HG02973 (cell line): ENCODE data around the gene FAM167B.
A peak's percentile ranks its signal among the peaks of the same experiment; 100 is the strongest.
"Not testable (repeated sequence)": the region's sequence is repeated elsewhere in the genome, so short reads cannot be mapped to it uniquely, and the experiment has no call there.

Experiments used
- ATAC-seq: cut with Tn5 transposase; IDR thresholded peaks from one replicate; pipeline ENCODE4 v1.9.1; 2021; ENCODE audit warnings: moderate library complexity; ENCODE audit not compliant: unreplicated experiment

FAM167B gene

GRCh38 chr1:32255072-32256071 is 8.3 kb downstream of the FAM167B start:
- no peak for ATAC-seq

- no peak for ATAC-seq
These were observed 9.6 kb downstream of the FAM167B start for GRCh38 chr1:32256473-32257226.

GRCh38 chr1:32257227-32257508 is 10.1 kb downstream of the FAM167B start:
- no peak for ATAC-seq

GRCh38 chr1:32263236-32263593 is 16.2 kb downstream of the FAM167B start:
- not testable (repeated sequence) for ATAC-seq

- no peak for ATAC-seq
These were observed 16.7 kb downstream of the FAM167B start for GRCh38 chr1:32263744-32264143.

- ATAC-seq, result no peak
These were observed 18.8 kb downstream of the FAM167B start for GRCh38 chr1:32265846-32266245.

GRCh38 chr1:32266921-32267591 is 20.0 kb downstream of the FAM167B start:
- no peak for ATAC-seq

GRCh38 chr1:32269744-32270143 is 22.7 kb downstream of the FAM167B start:
- ATAC-seq, result no peak

GRCh38 chr1:32272557-32273390 is 25.8 kb downstream of the FAM167B start:
- ATAC-seq, result no peak

GRCh38 chr1:32273391-32274208 is 26.6 kb downstream of the FAM167B start:
- no peak for ATAC-seq

- ATAC-seq, result no peak
These were observed 27.8 kb downstream of the FAM167B start for GRCh38 chr1:32274646-32275340.

- no peak for ATAC-seq
These were observed 28.4 kb downstream of the FAM167B start for GRCh38 chr1:32275424-32275823.

- no peak for ATAC-seq
These were observed 29.2 kb downstream of the FAM167B start for GRCh38 chr1:32276032-32276782.

- not testable (repeated sequence) for ATAC-seq
These were observed 37.8 kb downstream of the FAM167B start for GRCh38 chr1:32284777-32285176.

GRCh38 chr1:32285658-32286057 is 38.6 kb downstream of the FAM167B start:
- no peak for ATAC-seq

- no peak for ATAC-seq
These were observed 39.7 kb downstream of the FAM167B start for GRCh38 chr1:32286763-32287162.

- no peak for ATAC-seq
These were observed 42.2 kb downstream of the FAM167B start for GRCh38 chr1:32289256-32289655.

- ATAC-seq, result peak; percentile 6
These were observed 44.2 kb downstream of the FAM167B start for GRCh38 chr1:32291145-32291707.
